ENCODE measurements around the gene MLX. TPM values are rescaled to one million over a fixed set of nuclear protein-coding genes. Genes with fewer than 3 reads are reported as not detected.
A peak's percentile ranks its signal among the peaks of the same experiment; 100 is the strongest.

Gene MLX
- total and polyA plus RNA-seq, 10 of the 15 experiments (the other 5 are each of a cell fraction or from before 2014, with no cell fraction given) = 34.4 to 65.0 (median 44.4) TPM

DNA sequence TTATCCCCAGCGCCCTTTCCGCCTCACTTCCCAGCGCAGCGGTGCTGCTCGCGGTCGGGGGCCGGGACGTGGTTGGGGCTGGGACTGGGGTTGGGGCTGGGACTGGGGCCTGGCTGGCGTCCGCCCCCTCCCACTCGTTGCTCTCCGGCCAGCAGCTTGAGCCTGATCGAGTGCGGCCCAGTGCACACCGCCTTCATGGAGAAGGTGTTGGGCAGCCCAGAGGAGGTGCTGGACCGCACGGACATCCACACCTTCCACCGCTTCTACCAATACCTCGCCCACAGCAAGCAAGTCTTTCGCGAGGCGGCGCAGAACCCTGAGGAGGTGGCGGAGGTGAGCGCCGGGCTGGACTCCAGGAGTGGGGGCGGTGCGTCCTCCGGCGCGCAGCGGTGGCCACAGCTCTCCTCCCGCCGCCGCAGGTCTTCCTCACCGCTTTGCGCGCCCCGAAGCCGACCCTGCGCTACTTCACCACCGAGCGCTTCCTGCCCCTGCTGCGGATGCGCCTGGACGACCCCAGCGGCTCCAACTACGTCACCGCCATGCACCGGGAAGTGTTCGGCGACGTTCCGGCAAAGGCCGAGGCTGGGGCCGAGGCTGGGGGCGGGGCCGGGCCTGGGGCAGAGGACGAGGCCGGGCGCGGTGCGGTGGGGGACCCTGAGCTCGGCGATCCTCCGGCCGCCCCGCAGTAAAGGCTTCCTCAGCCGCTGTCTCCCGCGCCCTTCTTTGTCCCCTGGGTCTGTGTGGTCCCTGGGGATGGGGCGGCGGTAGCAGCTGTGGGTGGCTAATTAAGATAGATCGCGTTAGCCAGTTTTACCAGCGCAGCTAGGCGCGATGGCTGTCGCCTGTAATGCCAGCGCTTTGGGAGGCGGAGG is 12.4 kb upstream of the MLX start (continued):
- TF ChIP-seq, protein P1, sequence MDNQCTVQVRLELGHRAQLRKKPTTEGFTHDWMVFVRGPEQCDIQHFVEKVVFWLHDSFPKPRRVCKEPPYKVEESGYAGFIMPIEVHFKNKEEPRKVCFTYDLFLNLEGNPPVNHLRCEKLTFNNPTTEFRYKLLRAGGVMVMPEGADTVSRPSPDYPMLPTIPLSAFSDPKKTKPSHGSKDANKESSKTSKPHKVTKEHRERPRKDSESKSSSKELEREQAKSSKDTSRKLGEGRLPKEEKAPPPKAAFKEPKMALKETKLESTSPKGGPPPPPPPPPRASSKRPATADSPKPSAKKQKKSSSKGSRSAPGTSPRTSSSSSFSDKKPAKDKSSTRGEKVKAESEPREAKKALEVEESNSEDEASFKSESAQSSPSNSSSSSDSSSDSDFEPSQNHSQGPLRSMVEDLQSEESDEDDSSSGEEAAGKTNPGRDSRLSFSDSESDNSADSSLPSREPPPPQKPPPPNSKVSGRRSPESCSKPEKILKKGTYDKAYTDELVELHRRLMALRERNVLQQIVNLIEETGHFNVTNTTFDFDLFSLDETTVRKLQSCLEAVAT (IDR thresholded peaks at IDR 0.05) = 0 out of 2 replicates have a peak, but pooled peaks have one; percentile 10
- TF ChIP-seq BRCA1 (IDR thresholded peaks at IDR 0.05; ENCODE audit: low read depth, low read length) (no peak), MEF2B (IDR thresholded peaks at IDR 0.05; ENCODE audit: partially characterized antibody, poor library complexity, severe bottlenecking) (peak; percentile 99), ESRRA (IDR thresholded peaks at IDR 0.05; ENCODE audit: low read length) (no peak), MYB (IDR thresholded peaks at IDR 0.05; ENCODE audit: borderline replicate concordance, low read depth, low read length) (no peak), TCF7 (IDR thresholded peaks at IDR 0.05; ENCODE audit: borderline replicate concordance) (no peak), POLR2AphosphoS5 (IDR thresholded peaks at IDR 0.05; ENCODE audit: low read length) (peak; percentile 79)
- TF ChIP-seq, protein P2, sequence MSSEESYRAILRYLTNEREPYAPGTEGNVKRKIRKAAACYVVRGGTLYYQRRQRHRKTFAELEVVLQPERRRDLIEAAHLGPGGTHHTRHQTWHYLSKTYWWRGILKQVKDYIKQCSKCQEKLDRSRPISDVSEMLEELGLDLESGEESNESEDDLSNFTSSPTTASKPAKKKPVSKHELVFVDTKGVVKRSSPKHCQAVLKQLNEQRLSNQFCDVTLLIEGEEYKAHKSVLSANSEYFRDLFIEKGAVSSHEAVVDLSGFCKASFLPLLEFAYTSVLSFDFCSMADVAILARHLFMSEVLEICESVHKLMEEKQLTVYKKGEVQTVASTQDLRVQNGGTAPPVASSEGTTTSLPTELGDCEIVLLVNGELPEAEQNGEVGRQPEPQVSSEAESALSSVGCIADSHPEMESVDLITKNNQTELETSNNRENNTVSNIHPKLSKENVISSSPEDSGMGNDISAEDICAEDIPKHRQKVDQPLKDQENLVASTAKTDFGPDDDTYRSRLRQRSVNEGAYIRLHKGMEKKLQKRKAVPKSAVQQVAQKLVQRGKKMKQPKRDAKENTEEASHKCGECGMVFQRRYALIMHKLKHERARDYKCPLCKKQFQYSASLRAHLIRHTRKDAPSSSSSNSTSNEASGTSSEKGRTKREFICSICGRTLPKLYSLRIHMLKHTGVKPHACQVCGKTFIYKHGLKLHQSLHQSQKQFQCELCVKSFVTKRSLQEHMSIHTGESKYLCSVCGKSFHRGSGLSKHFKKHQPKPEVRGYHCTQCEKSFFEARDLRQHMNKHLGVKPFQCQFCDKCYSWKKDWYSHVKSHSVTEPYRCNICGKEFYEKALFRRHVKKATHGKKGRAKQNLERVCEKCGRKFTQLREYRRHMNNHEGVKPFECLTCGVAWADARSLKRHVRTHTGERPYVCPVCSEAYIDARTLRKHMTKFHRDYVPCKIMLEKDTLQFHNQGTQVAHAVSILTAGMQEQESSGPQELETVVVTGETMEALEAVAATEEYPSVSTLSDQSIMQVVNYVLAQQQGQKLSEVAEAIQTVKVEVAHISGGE (CRISPR knock-in tag; IDR thresholded peaks at IDR 0.05) = no peak
- TF ChIP-seq, protein P3, sequence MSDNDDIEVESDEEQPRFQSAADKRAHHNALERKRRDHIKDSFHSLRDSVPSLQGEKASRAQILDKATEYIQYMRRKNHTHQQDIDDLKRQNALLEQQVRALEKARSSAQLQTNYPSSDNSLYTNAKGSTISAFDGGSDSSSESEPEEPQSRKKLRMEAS (IDR thresholded peaks at IDR 0.05; ENCODE audit: low read depth, low read length) = peak; percentile 60; the same call in 1 of the 2 replicates
- TF ChIP-seq, protein P4, sequence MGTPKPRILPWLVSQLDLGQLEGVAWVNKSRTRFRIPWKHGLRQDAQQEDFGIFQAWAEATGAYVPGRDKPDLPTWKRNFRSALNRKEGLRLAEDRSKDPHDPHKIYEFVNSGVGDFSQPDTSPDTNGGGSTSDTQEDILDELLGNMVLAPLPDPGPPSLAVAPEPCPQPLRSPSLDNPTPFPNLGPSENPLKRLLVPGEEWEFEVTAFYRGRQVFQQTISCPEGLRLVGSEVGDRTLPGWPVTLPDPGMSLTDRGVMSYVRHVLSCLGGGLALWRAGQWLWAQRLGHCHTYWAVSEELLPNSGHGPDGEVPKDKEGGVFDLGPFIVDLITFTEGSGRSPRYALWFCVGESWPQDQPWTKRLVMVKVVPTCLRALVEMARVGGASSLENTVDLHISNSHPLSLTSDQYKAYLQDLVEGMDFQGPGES (IDR thresholded peaks at IDR 0.05) = no peak
- TF ChIP-seq, protein P5, sequence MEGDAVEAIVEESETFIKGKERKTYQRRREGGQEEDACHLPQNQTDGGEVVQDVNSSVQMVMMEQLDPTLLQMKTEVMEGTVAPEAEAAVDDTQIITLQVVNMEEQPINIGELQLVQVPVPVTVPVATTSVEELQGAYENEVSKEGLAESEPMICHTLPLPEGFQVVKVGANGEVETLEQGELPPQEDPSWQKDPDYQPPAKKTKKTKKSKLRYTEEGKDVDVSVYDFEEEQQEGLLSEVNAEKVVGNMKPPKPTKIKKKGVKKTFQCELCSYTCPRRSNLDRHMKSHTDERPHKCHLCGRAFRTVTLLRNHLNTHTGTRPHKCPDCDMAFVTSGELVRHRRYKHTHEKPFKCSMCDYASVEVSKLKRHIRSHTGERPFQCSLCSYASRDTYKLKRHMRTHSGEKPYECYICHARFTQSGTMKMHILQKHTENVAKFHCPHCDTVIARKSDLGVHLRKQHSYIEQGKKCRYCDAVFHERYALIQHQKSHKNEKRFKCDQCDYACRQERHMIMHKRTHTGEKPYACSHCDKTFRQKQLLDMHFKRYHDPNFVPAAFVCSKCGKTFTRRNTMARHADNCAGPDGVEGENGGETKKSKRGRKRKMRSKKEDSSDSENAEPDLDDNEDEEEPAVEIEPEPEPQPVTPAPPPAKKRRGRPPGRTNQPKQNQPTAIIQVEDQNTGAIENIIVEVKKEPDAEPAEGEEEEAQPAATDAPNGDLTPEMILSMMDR (IDR thresholded peaks at IDR 0.05 in 2 of 3, conservative IDR thresholded peaks at IDR 0.05 in 1 of 3; ENCODE audit: control insufficient read depth in 2 of 3, extremely low read depth in 1 of 3, insufficient read depth in 1 of 3, low read depth in 3 of 3, low read length in 3 of 3) = no peak
- TF ChIP-seq, protein P6, sequence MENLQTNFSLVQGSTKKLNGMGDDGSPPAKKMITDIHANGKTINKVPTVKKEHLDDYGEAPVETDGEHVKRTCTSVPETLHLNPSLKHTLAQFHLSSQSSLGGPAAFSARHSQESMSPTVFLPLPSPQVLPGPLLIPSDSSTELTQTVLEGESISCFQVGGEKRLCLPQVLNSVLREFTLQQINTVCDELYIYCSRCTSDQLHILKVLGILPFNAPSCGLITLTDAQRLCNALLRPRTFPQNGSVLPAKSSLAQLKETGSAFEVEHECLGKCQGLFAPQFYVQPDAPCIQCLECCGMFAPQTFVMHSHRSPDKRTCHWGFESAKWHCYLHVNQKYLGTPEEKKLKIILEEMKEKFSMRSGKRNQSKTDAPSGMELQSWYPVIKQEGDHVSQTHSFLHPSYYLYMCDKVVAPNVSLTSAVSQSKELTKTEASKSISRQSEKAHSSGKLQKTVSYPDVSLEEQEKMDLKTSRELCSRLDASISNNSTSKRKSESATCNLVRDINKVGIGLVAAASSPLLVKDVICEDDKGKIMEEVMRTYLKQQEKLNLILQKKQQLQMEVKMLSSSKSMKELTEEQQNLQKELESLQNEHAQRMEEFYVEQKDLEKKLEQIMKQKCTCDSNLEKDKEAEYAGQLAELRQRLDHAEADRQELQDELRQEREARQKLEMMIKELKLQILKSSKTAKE (IDR thresholded peaks at IDR 0.05; ENCODE audit: low read depth, poor library complexity, severe bottlenecking) = no peak
- TF ChIP-seq, protein P7, sequence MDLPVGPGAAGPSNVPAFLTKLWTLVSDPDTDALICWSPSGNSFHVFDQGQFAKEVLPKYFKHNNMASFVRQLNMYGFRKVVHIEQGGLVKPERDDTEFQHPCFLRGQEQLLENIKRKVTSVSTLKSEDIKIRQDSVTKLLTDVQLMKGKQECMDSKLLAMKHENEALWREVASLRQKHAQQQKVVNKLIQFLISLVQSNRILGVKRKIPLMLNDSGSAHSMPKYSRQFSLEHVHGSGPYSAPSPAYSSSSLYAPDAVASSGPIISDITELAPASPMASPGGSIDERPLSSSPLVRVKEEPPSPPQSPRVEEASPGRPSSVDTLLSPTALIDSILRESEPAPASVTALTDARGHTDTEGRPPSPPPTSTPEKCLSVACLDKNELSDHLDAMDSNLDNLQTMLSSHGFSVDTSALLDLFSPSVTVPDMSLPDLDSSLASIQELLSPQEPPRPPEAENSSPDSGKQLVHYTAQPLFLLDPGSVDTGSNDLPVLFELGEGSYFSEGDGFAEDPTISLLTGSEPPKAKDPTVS (IDR thresholded peaks at IDR 0.05; ENCODE audit: low read depth, low read length) = no peak
